CD4-positive, alpha-beta T cell treated with Interleukin-6 for 4 hours (primary cell): Measurements from ENCODE around the gene DHRS3.

Source experiments
- DNase-seq: peaks from one replicate; pipeline ENCODE4 v3.0.0-alpha.2; 2020; ENCODE audit warnings: mixed read lengths

The DHRS3 gene

GRCh38 chr1:12615865-12616708 is 1.9 kb downstream of the DHRS3 start:
- peak; percentile 8 for DNase-seq

GRCh38 chr1:12615159-12615864 is 2.7 kb downstream of the DHRS3 start:
- DNase-seq = no peak

GRCh38 chr1:12614402-12615158 is 3.4 kb downstream of the DHRS3 start:
- DNase-seq = no peak

GRCh38 chr1:12613180-12613579 is 4.8 kb downstream of the DHRS3 start:
- no peak for DNase-seq

GRCh38 chr1:12610941-12611340 is 7.1 kb downstream of the DHRS3 start:
- DNase-seq = no peak

GRCh38 chr1:12610305-12610935 is 7.6 kb downstream of the DHRS3 start:
- DNase-seq = no peak

- no peak for DNase-seq
These were observed 8.5 kb downstream of the DHRS3 start for GRCh38 chr1:12609469-12610003.

- DNase-seq = no peak
These were observed 9.6 kb downstream of the DHRS3 start for GRCh38 chr1:12608311-12608957.

GRCh38 chr1:12607263-12607662 is 10.7 kb downstream of the DHRS3 start:
- no peak for DNase-seq

- DNase-seq = no peak
These were observed 13.0 kb downstream of the DHRS3 start for GRCh38 chr1:12604986-12605385.

- DNase-seq = peak; percentile 77
These were observed 13.7 kb downstream of the DHRS3 start for GRCh38 chr1:12604114-12604874.

GRCh38 chr1:12603224-12603623 is 14.8 kb downstream of the DHRS3 start:
- no peak for DNase-seq

GRCh38 chr1:12602659-12603024 is 15.4 kb downstream of the DHRS3 start:
- DNase-seq = no peak

- DNase-seq = no peak
These were observed 16.0 kb downstream of the DHRS3 start for GRCh38 chr1:12601700-12602658.

- peak; percentile 79 for DNase-seq
These were observed 17.0 kb downstream of the DHRS3 start for GRCh38 chr1:12600880-12601633.

- DNase-seq = no peak
These were observed 17.7 kb downstream of the DHRS3 start for GRCh38 chr1:12600335-12600734.

GRCh38 chr1:12599657-12600056 is 18.4 kb downstream of the DHRS3 start:
- no peak for DNase-seq

- DNase-seq = no peak
These were observed 19.0 kb downstream of the DHRS3 start for GRCh38 chr1:12598974-12599373.

- no peak for DNase-seq
These were observed 20.2 kb downstream of the DHRS3 start for GRCh38 chr1:12597792-12598191.
